Measurements from ENCODE around the gene NR2E1. TPM values are rescaled to one million over a fixed set of nuclear protein-coding genes. Genes with fewer than 3 reads are reported as not detected.

The NR2E1 gene
- polyA plus RNA-seq, 1 of the 3 experiments (the other 2 are of a cell fraction) = not detected

DNA sequence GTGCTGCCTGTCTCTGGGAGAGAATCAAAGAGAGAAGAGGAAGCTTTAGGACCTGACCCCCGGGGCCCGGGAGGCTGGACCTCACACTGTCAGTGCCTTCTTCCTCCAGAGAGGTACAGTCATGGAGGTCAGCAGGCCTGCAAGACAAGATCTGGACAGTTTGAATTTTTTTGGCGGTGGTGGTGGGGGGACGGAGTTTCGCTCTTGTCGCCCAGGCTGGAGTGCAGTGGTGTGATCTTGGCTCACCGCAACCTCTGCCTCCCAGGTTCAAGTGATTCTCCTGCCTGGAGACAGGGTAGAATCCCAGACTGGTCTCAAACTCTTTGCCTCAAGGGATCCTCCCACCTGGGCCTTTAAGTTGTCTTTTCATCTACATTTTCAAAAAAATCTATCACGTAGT is 34.4 kb downstream of the NR2E1 start (continued):
- TF ChIP-seq CHD2 (IDR thresholded peaks at IDR 0.05; ENCODE audit: low read length, partially characterized antibody) = no peak
- TF ChIP-seq, protein P1, sequence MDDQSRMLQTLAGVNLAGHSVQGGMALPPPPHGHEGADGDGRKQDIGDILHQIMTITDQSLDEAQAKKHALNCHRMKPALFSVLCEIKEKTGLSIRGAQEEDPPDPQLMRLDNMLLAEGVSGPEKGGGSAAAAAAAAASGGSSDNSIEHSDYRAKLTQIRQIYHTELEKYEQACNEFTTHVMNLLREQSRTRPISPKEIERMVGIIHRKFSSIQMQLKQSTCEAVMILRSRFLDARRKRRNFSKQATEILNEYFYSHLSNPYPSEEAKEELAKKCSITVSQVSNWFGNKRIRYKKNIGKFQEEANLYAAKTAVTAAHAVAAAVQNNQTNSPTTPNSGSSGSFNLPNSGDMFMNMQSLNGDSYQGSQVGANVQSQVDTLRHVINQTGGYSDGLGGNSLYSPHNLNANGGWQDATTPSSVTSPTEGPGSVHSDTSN (IDR thresholded peaks at IDR 0.05) = no peak
- no peak for TF ChIP-seq GABPA (IDR thresholded peaks at IDR 0.05; ENCODE audit: low read depth)
- no peak for TF ChIP-seq YY1 (IDR thresholded peaks at IDR 0.05; ENCODE audit: low read depth)
- TF ChIP-seq FOSL2 (IDR thresholded peaks at IDR 0.05; ENCODE audit: borderline replicate concordance, low read depth) = no peak
- no peak for TF ChIP-seq RAD21 (IDR thresholded peaks at IDR 0.05; ENCODE audit: low read length)
- no peak for TF ChIP-seq RFX5 (IDR thresholded peaks at IDR 0.05; ENCODE audit: low read length)
- TF ChIP-seq TEAD4 (IDR thresholded peaks at IDR 0.05; ENCODE audit: borderline replicate concordance, insufficient read depth) = no peak
- no peak for TF ChIP-seq SIN3A (IDR thresholded peaks at IDR 0.05; ENCODE audit: borderline replicate concordance, low read depth, low read length)
- TF ChIP-seq RCOR1 (IDR thresholded peaks at IDR 0.05; ENCODE audit: low read length) = no peak
- TF ChIP-seq RXRA (IDR thresholded peaks at IDR 0.05; ENCODE audit: borderline replicate concordance, low read depth) = no peak
- no peak for TF ChIP-seq FOXJ3 (CRISPR knock-in tag; IDR thresholded peaks at IDR 0.05)

DNA sequence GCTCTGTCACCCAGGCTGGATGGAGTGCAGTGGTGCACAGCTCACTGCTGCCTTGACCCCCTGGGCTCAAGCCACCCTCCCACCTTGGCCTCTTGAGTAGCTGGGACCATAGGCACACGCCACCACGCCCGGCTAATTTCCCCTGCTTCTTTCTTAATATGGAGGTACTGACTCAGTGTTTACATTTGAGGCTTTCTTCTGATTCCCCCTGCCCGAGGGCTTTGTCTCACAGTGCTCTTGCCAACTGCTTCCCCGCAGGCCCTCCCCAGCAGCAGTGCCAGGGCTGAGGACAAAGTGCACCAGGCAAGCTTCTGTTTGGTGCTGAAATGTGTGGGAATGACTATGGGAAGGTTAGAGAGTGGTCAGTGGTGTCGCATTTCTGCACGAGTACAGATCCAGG is 34.8 kb downstream of the NR2E1 start:
- Histone ChIP-seq H4K20me1 (ENCODE audit: insufficient read depth) (no peaks in the 10 kb centered on the region), H3K27ac (ENCODE audit: low read depth in 2 of 2, low read length in 1 of 2) (no peak overlapping the region), H3F3A (replicated peaks; ENCODE audit: insufficient read depth) (no peaks in the 10 kb centered on the region), H3K4me2 (no peak overlapping the region), H3K4me3 (ENCODE audit: low read depth in 2 of 2, low read length in 1 of 2) (no peak overlapping the region), H3K4me1 (ENCODE audit: control insufficient read depth in 1 of 2, insufficient read depth in 2 of 2, low read depth in 1 of 2, low read length in 1 of 2) (no peaks in the 10 kb centered on the region), H3K9ac (no peak overlapping the region), H3K36me3 (replicated peaks in 1 of 2; ENCODE audit: control insufficient read depth in 1 of 2, insufficient read depth in 2 of 2, low read length in 1 of 2) (no peaks in the 10 kb centered on the region), H3K9me3 (no peaks in the 10 kb centered on the region), H3K79me2 (ENCODE audit: insufficient read depth) (no peaks in the 10 kb centered on the region), H2AFZ (ENCODE audit: low read depth) (no peak overlapping the region), H3K27me3 (ENCODE audit: insufficient read depth) (no peaks in the 10 kb centered on the region), H3K9me2 (no peaks in the 10 kb centered on the region)
- TF ChIP-seq YY1 (IDR thresholded peaks at IDR 0.05; ENCODE audit: low read depth) (no peak), FOSL2 (IDR thresholded peaks at IDR 0.05; ENCODE audit: borderline replicate concordance, low read depth) (no peak), MEF2A (IDR thresholded peaks at IDR 0.05; ENCODE audit: borderline replicate concordance, low read depth) (no peak), MXI1 (IDR thresholded peaks at IDR 0.05; ENCODE audit: low read depth, low read length) (no peak), ELF1 (IDR thresholded peaks at IDR 0.05) (no peak), GABPA (IDR thresholded peaks at IDR 0.05; ENCODE audit: low read depth) (no peak), EP300 (IDR thresholded peaks at IDR 0.05; ENCODE audit: borderline replicate concordance in 1 of 2, low read depth in 1 of 2, low read length in 1 of 2) (no peak), POLR2AphosphoS5 (IDR thresholded peaks at IDR 0.05; ENCODE audit: low read depth, low read length) (no peak), JUND (IDR thresholded peaks at IDR 0.05) (no peak), CHD2 (IDR thresholded peaks at IDR 0.05; ENCODE audit: low read length, partially characterized antibody) (no peak), SIN3A (IDR thresholded peaks at IDR 0.05; ENCODE audit: borderline replicate concordance, low read depth, low read length) (no peak), EZH2phosphoT487 (IDR thresholded peaks at IDR 0.05; ENCODE audit: borderline replicate concordance, low read depth) (no peak), FOXJ3 (CRISPR knock-in tag; IDR thresholded peaks at IDR 0.05) (no peak)
- TF ChIP-seq, protein P1 (IDR thresholded peaks at IDR 0.05) = no peak
- TF ChIP-seq, protein P2, sequence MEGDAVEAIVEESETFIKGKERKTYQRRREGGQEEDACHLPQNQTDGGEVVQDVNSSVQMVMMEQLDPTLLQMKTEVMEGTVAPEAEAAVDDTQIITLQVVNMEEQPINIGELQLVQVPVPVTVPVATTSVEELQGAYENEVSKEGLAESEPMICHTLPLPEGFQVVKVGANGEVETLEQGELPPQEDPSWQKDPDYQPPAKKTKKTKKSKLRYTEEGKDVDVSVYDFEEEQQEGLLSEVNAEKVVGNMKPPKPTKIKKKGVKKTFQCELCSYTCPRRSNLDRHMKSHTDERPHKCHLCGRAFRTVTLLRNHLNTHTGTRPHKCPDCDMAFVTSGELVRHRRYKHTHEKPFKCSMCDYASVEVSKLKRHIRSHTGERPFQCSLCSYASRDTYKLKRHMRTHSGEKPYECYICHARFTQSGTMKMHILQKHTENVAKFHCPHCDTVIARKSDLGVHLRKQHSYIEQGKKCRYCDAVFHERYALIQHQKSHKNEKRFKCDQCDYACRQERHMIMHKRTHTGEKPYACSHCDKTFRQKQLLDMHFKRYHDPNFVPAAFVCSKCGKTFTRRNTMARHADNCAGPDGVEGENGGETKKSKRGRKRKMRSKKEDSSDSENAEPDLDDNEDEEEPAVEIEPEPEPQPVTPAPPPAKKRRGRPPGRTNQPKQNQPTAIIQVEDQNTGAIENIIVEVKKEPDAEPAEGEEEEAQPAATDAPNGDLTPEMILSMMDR (IDR thresholded peaks at IDR 0.05) = no peak
- TF ChIP-seq, protein P3, sequence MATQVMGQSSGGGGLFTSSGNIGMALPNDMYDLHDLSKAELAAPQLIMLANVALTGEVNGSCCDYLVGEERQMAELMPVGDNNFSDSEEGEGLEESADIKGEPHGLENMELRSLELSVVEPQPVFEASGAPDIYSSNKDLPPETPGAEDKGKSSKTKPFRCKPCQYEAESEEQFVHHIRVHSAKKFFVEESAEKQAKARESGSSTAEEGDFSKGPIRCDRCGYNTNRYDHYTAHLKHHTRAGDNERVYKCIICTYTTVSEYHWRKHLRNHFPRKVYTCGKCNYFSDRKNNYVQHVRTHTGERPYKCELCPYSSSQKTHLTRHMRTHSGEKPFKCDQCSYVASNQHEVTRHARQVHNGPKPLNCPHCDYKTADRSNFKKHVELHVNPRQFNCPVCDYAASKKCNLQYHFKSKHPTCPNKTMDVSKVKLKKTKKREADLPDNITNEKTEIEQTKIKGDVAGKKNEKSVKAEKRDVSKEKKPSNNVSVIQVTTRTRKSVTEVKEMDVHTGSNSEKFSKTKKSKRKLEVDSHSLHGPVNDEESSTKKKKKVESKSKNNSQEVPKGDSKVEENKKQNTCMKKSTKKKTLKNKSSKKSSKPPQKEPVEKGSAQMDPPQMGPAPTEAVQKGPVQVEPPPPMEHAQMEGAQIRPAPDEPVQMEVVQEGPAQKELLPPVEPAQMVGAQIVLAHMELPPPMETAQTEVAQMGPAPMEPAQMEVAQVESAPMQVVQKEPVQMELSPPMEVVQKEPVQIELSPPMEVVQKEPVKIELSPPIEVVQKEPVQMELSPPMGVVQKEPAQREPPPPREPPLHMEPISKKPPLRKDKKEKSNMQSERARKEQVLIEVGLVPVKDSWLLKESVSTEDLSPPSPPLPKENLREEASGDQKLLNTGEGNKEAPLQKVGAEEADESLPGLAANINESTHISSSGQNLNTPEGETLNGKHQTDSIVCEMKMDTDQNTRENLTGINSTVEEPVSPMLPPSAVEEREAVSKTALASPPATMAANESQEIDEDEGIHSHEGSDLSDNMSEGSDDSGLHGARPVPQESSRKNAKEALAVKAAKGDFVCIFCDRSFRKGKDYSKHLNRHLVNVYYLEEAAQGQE (IDR thresholded peaks at IDR 0.05; ENCODE audit: low read depth, low read length) = no peak
- DNase-seq = no peak
- ChIA-PET CTCF (no interaction called here), POLR2A (no interaction called here)
- 93% methylated on average over 7 of the region's 7 CpGs for WGBS (ENCODE audit: low lambda C conversion rate)
